GM21529 (cell line): Measurements from ENCODE around the gene KCNG2.

Experiments used
- ATAC-seq: cut with Tn5 transposase; IDR thresholded peaks from one replicate; pipeline ENCODE4 v1.9.1; 2021; ENCODE audit not compliant: unreplicated experiment

The KCNG2 gene

DNA sequence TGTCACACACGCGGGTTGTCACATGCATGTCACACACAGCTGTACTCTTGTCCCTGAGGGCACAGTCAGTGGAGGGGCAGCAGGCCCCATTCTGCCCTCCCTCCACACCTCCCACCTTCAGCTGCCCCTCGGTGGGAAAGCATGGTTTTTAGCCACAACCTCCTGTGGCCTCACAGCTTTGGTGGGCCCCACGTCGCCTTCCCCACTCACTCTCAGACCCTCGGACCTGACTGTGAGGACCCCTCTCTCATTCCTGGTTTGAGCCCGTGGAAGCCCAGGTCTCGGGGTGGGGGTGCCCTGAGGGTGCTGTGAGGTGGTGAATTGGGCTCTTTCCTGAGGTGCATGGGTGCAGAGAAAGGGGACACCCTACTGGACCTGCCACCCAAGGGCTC is 19.9 kb downstream of the KCNG2 start:
- no peak for ATAC-seq

DNA sequence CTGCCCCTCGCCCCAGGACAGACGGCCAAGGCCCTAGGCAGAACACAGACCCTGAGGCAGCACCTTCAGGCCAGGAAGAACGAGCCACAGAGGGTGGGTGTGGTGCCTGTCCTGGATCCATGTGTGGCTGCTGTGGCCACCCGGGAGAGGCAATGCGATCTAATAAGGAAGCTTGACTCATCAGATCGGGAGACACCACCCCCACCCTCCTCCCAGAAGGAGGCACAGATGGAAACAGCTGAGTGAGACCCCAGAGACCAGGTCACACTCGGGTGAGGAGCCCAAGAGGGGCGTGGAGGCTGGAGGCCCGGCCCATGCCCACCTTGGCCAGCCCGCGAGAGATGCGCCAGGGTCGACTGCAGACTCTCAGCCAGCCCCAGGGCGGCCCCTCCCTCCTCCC is 20.3 kb downstream of the KCNG2 start:
- no peak for ATAC-seq

DNA sequence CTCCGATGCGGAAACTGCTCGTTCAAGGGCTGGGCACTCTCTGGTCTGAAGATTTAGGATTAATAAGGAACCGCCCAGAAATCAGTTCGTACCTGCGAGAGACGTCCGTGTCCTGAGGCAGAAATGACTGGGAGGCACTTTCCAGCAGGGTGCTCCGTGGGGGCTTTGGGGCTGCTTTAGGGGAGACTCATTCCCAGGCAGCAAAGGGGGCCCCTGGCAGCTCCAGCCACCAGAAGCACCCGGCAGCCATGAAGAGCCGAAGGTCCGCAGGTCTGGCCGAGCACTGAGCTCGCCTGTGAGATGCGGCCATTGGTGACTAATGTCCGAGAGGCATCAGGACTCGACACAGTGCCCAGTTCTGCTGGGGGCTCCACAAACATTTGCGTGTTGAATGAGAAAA is 20.9 kb downstream of the KCNG2 start:
- ATAC-seq, result no peak

DNA sequence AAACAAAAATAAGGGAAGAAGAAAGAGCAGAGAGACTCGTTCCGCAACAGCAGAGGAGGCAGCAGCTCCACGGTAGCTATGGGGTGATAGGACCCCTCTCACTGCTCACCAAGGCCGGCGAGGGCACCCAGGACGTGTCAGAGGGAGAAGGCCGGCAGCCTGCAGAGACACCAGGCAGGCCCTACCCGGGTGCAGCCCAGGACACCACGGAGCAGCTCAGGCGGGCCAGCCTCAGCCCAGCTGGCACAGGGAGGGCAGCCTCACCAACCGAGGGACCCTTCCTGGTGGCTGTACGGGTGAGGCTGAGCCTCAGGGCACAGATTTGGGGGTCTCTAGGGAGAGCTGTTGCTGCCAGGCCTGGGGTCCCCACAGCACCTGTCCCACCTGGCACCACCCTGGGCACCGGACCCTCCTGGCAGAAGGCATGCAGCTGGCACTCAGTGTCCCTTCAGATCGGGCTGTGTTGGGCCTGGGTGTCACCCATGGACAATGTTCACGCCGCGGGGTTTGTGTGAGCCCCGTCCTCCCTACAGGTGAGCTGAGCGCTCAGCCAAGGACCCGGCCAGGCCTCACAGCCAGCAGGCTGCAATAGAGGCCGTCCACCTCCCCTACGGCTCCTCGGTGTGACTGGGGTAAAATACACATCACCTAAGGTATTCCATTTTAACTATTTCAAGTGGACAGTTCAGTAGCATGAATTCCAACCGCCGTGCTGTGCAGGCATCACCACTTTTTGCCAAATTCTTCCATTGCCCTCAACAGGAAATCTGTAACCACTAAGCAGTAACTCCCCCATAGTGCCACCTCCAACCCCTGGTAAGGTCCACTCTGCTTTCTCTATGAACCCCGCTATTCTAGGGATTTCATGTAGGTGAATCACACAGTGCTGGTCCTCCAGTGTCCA is 21.6 kb downstream of the KCNG2 start:
- ATAC-seq, result no peak

DNA sequence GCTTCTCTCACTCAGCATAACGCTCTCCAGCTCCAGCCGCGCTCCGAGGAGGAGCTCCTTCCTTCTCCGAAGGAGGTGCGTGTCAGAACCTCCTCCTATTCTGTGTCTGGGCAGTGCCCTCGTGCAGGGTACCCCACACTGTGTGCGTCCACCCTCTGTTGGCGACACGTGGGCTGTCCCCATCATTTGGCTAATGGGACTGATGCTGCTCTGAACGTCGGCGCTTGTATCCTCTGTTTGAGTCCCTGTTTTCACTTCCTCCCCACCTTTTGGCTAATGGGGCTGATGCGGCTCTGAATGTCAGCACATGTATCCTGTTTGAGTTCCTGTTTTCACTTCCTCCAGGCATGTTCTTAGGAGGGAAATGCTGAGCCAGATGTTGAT is 22.2 kb downstream of the KCNG2 start:
- peak; percentile 96 for ATAC-seq

DNA sequence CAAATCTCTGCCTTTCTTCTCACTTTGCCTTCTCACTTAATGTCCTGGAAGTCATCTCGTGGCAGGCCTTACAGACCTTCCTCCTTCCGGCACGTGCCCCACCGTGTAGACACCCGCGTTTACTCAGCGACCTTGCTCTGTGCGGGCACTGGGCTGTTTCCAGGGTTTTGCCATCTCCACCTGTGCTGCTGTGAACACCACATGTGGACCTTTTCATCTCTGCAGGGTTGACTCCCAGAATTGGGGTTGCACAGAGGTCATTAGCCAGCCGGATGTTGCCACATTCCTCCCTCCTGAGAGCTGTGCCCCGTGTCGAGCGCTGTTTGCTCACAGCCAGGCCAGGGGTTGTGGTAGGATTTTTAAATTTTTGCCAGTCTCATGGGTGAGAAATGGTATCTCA is 25.4 kb downstream of the KCNG2 start:
- no peak for ATAC-seq

DNA sequence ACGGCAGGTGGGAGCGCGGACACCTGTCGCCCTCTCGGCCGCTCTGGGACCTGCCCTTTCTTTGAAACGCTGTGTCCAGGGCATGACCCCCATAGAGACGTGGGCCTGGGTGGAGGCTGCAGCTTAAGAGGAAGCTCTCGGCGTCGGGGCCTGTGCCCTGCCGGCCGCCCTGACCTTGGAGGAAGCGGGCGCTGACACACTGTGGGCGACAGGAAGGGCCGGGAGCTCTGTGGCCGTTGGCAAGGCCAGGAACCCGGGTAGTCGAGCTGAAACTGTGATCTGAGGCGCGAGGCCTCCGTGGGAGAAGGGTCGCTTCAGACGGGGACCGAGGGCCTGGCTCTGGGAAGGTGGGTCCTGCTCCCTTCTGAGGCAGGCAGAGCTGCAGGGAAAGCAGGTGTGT is 28.2 kb downstream of the KCNG2 start:
- no peak for ATAC-seq

DNA sequence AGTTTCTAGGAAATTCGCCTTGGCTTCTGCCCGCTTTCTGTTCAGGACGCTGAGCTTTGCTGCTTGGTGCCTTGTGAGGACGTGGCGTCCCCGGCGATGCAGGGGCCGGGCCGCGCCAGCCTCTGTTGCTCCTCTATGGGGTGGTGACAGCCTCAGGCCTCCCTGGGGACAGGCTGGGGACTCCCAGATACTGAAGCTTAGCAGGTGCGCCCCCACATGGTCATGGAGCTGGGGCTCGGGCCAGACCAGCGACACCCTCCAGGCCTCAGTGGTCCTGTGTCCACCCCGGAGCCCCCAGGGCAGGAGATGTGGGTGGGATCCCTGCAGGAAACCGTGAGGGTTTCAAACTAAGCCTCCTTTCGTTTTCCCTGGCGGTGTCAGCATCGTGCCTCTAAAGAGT is 29.2 kb downstream of the KCNG2 start:
- ATAC-seq, result no peak

DNA sequence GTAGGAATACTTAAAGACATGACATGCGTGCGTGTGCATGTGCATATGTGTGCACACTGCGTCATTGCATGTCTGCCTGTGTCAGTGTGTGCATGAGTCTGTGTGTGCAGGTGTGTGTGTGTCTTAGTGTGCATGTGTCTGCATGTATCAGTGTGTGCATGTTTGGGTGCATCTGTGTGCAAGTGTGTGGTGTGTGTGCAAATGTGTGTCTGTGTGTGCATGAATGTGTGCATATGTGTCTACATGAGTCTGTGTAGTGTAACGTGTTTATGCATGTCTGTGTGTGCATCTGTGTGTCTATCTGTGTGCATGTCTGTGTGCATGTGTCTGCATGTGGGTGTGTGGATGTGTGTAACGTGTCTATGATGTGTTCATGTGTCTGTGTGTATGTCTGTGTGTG is 30.5 kb downstream of the KCNG2 start:
- ATAC-seq, result no peak

DNA sequence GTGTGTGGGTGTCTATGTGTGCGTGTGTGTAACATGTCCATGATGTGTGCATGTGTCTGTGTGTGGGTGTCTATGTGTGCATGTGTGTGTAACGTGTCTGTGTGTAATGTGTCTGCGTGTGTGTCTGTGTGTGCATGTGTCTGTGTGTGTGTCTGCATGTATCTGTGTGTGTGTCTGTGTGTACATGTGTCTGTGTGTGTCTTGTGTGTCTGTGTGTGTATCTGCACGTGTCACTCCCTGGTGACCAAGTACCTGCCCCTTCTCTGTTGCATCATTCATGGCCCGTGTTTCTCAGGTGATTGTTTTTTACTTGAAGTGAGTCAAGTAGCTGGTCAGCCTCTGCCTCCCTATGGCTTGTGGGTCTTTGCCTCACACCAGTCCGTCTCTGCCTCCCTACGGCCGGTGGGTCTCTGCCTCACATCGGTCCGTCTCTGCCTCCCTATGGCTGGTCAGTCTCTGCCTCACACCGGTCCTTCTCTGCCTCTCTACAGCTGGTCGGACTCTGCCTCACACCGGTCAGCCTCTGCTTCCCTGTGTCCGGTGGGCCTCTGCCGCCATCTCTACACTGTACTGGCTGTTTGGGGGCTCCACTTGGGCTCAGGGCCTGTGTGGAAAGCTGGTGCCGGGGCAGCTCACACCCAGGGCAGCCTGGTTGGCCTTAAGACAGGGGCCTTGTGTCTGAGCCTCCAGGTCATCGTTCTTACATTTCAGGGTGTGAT is 31.6 kb downstream of the KCNG2 start:
- ATAC-seq, result no peak

DNA sequence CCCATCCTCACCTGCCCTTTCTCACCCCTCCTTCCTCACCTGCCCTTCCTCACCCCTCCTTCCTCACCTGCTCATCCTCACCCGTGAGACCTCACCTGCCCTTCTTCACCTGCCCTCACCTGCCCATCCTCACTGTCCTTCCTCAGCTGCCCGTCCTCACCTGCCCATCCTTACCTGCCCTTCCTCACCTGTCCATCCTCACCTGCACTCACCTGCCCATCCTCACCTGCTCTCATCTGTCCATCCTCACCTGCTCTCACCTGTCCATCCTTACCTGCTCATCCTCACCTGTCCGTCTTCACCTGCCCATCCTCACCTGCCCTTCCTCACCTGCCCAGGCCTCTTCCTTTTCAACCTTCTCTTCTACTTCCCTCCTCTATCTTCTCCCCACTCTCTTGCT is 34.4 kb downstream of the KCNG2 start:
- ATAC-seq, result no peak

DNA sequence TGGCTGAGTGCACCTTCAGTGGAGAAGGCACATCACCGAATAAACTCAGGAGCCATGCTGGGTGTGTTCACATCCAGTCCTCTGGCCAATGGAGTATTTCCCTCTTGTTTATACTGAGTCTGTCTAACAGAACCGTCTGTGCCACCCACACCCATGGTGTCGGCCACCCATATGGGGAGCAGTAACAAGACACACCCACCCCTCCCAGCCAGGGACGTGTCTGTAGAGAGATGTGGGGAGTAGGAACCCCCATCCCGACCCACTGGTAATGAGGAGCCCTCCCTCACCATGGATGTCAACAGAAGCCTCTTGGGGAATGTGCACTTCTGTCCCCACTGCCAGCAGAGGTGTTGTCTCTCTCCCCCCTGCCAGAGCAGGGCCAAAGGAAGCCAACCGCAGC is 37.1 kb downstream of the KCNG2 start:
- ATAC-seq, result no peak

DNA sequence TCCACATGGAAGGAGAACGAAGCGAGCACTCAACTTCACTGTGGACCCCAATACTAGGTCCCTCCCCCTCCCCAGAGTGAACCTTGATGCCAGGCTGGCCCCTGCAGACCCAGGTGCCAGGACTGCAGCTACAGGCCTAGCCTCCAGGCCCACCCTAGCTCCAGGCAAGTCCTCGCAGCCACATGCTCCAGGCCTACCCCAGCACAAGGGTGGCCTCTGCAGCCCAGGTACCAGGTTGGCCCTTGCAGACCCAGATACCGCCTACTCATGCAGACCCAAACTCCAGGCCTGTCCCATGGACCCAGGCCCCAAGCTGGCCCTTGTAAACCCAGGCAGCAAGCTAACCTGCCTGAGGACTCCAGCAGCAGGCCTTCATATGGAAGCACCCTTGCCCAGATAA is 44.2 kb downstream of the KCNG2 start:
- no peak for ATAC-seq

DNA sequence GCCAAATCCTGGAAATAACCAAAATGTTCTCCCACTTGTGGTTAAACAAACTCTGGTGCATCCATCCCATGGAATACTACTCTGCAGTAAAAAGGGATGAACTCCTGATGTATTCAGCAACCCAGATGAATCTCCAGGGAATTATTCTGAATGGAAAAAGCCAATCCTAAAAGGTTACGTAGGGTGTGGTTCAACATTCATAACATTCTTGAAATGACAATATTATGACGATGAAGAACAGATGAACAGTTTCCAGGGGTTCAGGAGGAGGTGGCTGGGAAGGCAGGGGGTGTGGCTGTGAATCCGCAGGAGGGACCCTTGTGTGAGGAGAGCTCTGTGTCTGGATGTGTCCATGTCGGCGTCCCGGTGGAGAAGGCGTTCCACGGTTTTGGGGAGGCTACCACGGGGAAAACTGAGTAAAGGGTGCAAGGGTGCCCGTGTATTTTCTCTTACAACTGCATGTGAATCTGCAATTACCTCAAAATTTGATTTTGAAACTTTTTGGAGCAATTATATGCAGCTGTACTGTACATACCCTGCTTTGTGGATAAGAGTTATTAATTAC is 47.3 kb downstream of the KCNG2 start:
- ATAC-seq, result no peak

DNA sequence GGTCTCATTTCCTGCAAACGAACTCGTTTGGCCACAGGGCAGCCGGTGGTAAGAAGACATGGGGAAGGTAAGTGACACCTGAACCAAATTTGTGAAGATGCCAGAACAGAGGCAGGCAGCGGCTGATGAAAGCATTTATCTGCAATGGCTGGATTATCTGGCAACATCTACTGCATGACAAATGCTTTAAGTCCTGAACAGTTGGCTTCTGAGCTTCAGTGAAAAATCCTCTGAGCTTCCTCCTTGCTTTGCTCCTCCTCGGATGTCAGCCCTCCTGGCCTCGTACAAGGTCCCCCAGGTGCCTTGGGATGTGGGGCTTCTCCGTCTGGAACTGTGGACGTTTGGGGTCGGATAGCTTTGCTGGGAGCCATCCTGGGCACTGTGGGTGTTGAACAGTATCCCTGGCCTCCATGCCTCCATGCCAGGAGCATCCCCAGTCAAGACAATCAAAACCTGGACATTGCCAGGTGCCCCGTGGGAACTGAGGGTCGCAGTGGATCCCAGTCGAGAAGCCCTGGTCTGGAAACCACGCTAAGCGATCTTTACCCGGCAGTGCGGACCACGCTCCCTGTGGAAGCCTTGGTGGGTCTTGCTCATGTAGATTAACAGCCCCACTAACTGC is 49.3 kb downstream of the KCNG2 start:
- no peak for ATAC-seq

DNA sequence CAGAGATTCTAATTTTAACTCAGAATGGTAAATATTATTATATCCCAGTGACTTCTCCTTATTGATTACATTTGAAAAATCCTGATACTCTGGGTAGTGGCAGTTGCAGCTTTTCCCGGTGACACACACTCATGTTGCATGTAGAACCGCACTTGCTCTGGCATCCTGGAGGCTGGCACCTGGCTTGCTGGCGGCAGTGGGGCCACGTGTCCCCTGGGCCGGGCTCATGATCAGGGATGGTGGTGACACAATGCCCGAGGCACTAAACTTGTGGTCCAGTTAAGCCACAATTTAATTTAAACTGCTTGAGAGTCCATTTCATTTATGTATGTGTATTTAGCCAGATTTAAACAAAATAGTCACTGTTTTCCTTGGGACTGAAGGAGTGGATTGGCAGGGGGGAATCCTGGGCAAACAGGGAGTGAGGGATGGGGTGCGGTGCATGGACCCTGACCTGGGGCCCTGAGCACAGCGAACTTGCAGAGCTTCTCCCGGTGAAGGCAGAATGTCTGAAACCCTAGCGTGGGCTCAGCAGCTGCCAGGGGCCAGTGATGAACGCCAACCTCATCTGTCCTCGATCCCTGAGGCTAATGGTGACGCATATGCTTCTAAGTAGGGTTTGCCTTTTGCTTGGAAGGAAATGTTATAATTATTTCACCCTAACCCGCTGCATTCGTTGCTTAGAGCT is 50.0 kb downstream of the KCNG2 start:
- no peak for ATAC-seq

DNA sequence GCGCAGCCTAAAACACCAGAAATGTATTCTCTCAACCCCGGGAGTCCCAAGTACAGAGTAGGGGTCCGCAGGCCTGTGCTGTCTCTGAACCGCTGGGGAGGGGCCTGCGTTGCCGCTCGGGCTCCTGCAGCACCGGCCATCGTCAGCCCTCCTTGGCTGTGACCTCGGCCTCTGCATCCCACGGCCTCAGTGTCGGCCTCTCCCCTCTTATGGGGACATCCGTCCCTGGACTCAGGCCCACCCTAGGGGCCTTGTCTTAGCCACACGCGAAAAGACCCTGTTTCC is 50.5 kb downstream of the KCNG2 start:
- ATAC-seq, result no peak

DNA sequence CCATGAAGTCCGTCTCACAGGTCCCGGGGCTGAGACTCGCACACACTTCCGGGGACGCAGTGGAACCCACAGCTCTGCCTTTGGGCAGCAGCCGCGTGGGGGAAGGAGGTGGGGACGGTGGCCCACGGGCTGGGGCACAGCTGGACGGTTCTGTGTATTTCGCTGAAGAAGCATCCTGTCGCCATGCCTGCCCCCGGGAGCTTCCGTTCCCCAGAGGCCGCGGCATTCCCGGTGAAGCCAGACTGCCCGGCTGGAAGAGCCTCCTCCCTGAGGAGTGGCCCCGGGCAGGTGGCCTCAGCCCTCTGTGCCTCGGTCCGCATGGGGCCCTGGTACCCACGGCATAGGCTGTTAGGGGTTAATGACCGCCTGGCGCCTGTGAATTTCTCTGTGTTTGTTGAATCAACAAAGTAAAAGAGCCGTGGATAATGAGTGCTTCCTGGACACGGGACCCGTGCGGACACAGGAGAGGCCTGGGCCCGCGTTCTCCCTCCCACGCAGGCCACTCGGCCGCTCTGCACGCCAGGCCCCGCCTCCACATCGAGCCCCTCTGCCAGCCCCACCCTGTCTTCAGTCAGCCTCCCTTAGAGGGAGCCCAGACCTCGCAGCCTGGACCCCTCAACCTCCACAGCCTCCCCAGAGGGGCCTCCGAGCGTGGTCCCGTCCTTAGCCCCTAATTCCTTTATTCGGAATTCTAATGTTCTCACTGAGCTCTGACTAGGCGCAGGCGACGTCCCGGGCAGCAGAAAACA is 51.0 kb downstream of the KCNG2 start:
- ATAC-seq, result no peak

DNA sequence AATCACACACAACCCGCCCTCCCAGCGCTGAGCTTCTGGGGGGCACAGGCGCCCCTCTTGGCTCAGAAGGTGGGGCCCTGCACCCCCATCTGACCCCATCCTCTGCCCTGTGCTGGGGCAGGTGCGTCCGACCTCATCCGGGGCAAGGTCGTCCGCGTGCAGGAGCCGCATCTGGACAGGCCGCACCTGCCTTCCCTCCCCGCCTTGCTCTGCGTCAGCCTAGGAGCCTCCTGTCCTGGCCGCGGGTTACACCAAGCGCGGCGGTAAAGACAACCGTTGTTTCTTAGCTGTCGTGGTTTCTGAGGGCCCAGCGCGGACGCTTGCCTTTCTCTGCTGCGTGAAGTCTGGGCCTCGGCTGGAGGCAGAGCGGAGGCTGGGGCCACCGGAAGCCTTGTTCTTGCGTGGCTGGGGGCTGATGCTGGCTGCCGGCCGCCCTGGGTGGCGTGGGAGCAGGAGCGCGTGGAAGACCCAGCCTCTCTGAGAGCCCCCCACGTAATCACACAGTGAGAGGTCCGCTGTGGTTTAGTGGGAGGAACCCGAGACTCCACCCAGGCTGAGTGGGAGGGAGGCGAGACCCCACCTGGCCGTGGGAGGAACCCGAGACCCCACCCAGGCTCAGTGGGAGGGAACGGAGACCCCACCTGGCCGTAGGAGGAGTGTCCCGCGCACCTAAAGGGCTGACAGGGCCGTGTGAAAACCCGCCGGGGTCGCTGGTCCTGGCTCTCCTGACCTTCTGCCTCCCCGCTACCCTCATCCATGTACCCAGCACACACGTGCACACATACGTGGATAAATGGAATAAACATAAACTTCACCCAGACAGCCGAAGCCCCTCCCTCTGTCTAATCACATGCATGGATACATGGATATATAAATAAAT is 51.8 kb downstream of the KCNG2 start:
- ATAC-seq, result no peak

DNA sequence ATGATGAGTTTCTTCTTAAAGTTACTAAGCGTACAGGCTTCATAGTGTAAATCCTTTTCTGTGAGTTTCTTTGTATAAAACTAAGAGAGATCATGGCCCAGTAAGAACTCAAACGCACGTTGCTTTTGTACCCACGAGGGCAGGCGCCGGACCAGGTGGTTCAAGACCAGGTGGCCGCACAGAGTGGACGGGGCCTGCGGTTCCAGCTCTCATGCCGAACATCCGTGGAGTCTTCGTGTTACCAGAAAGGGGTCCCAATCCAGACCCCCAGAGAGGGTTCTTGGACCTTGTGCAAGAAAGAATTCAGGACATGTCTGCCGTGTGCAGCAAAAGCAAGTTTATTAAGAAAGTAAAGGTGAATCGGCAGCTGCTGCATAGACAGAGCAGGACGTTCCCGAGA is 53.0 kb downstream of the KCNG2 start:
- no peak for ATAC-seq
